ELR (cell line): Measurements from ENCODE around the gene HHAT.

ENCODE experiments used
- DNase-seq: peaks from one replicate; pipeline ENCODE4 v3.0.0-alpha.2; 2015; ENCODE audit warnings: low read depth

Gene HHAT

GRCh38 chr1:210359255-210359654 is 30.6 kb downstream of the HHAT start:
- no peak for DNase-seq

GRCh38 chr1:210360852-210361477 is 32.3 kb downstream of the HHAT start:
- peak; percentile 62 for DNase-seq

GRCh38 chr1:210361665-210362064 is 33.0 kb downstream of the HHAT start:
- no peak for DNase-seq

GRCh38 chr1:210362526-210362925 is 33.8 kb downstream of the HHAT start:
- no peak for DNase-seq

GRCh38 chr1:210363119-210363518 is 34.4 kb downstream of the HHAT start:
- no peak for DNase-seq

GRCh38 chr1:210364479-210364878 is 35.8 kb downstream of the HHAT start:
- no peak for DNase-seq

GRCh38 chr1:210366767-210367166 is 38.1 kb downstream of the HHAT start:
- no peak for DNase-seq

- DNase-seq, result no peak
These were observed 38.9 kb downstream of the HHAT start for GRCh38 chr1:210367566-210367965.

- DNase-seq, result no peak
These were observed 40.7 kb downstream of the HHAT start for GRCh38 chr1:210369425-210369824.

- no peak for DNase-seq
These were observed 43.2 kb downstream of the HHAT start for GRCh38 chr1:210371916-210372315.

GRCh38 chr1:210372491-210372890 is 43.8 kb downstream of the HHAT start:
- DNase-seq, result peak; percentile 89

- no peak for DNase-seq
These were observed 44.4 kb downstream of the HHAT start for GRCh38 chr1:210372931-210373627.

GRCh38 chr1:210373628-210373877 is 44.9 kb downstream of the HHAT start:
- no peak for DNase-seq

- peak; percentile 99 for DNase-seq
These were observed 45.3 kb downstream of the HHAT start for GRCh38 chr1:210373878-210374599.

- no peak for DNase-seq
These were observed 45.9 kb downstream of the HHAT start for GRCh38 chr1:210374600-210374953.

GRCh38 chr1:210376836-210377372 is 48.2 kb downstream of the HHAT start:
- DNase-seq, result peak; percentile 74

- DNase-seq, result peak; percentile 68
These were observed 49.1 kb downstream of the HHAT start for GRCh38 chr1:210377731-210378333.

GRCh38 chr1:210378736-210379135 is 50.0 kb downstream of the HHAT start:
- peak; percentile 44 for DNase-seq

- no peak for DNase-seq
These were observed 53.2 kb downstream of the HHAT start for GRCh38 chr1:210381934-210382333.

GRCh38 chr1:210384625-210385024 is 55.9 kb downstream of the HHAT start:
- DNase-seq, result peak; percentile 38

GRCh38 chr1:210385228-210385627 is 56.5 kb downstream of the HHAT start:
- no peak for DNase-seq

GRCh38 chr1:210394281-210394821 is 65.6 kb downstream of the HHAT start:
- DNase-seq, result peak; percentile 62

- no peak for DNase-seq
These were observed 67.8 kb downstream of the HHAT start for GRCh38 chr1:210396541-210396940.
